Measurements from ENCODE around the gene LRP1B.

DNA sequence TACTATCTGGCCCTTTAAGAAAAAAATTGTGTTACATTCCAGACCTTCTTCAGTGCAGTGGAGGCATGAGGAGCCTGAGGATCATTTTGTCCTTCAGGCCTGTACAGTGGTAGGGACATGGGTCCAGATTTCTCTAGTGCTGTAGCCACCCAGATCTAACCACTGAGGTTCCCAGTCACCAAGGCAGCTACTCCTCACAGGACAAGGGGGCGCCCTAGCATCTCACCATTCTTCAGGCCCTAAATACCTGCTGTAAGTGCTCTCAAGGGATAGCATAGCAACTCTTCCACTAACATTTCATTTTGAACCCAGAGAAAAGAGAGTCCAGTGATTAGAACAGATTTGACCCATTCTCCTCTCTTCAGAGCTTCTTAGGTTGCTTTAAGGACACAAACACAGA is 1533.0 kb downstream of the LRP1B start:
- TF ChIP-seq, protein P1, sequence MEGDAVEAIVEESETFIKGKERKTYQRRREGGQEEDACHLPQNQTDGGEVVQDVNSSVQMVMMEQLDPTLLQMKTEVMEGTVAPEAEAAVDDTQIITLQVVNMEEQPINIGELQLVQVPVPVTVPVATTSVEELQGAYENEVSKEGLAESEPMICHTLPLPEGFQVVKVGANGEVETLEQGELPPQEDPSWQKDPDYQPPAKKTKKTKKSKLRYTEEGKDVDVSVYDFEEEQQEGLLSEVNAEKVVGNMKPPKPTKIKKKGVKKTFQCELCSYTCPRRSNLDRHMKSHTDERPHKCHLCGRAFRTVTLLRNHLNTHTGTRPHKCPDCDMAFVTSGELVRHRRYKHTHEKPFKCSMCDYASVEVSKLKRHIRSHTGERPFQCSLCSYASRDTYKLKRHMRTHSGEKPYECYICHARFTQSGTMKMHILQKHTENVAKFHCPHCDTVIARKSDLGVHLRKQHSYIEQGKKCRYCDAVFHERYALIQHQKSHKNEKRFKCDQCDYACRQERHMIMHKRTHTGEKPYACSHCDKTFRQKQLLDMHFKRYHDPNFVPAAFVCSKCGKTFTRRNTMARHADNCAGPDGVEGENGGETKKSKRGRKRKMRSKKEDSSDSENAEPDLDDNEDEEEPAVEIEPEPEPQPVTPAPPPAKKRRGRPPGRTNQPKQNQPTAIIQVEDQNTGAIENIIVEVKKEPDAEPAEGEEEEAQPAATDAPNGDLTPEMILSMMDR (conservative IDR thresholded peaks at IDR 0.05 in 1 of 2, IDR thresholded peaks at IDR 0.05 in 1 of 2; ENCODE audit: extremely low read depth in 1 of 2, insufficient read depth in 1 of 2, low read depth in 1 of 2, low read length in 2 of 2) = no peak
- no peak for TF ChIP-seq EZH2 (IDR thresholded peaks at IDR 0.05; ENCODE audit: borderline replicate concordance, low read length)
